ENCODE results near the gene DCC.

DCC gene

DNA sequence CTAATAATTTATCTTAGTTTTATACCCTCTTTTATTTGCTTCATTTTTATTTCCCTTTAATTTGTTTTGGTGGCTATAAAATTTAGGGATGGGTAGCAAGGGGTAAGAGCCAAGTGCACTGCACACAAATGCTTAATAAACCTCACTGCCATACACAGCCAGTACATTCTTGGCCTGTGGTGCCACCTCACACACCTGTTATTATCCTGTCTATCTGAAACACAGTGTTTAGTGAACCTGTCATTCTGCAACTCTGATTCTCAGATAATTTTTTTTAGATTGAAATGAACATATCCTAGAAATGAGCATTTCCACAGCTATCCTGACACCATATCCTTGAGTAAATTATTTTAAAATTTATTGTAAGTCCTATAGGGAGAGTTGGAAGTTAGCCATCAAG lies 807.5 kb downstream of the DCC start:
- TF ChIP-seq GATA2 (IDR thresholded peaks at IDR 0.05; ENCODE audit: low read depth, low read length) (no peak), GATA3 (IDR thresholded peaks at IDR 0.05; ENCODE audit: low read depth, low read length) (no peak)

DNA sequence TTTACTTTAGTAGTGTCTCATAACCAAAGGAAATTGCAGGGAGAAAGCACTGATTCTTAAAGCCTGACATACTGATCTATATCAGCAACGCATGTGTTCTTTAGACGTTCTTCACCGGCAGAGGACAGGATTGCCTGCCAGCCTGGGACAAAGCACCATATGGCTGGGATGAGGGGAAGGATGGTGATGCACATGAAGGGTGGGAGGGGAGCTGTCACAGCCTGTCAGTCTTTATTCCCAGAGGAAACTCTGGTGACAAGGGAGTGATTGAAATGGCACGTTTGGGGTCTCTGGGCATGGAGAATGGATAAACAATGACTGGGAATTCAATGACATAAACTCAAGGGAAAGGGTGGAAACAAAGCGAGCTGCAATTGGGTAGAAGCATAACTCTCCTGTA lies 808.1 kb downstream of the DCC start:
- TF ChIP-seq GATA2 (IDR thresholded peaks at IDR 0.05; ENCODE audit: low read depth, low read length) (no peak), GATA3 (IDR thresholded peaks at IDR 0.05; ENCODE audit: low read depth, low read length) (no peak)

DNA sequence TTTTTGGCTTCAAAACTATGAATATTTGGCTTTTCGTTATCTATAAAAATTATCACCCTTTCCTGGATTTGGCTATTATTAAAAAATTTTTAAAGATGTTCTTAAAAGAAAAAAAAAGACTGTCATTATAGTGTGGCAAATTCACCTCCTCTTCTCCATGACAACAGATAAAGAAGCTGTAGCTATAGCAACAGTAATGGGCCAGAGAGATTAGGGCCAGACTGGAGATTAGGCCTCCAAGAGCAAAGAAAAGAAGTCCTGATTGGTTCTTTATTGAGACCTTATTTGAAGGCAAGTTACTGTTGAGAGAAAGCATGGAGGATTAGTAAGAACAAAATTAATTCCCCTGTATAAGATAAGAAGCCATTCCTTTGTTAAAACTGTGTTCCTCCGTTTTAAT lies 812.5 kb downstream of the DCC start:
- TF ChIP-seq GATA2 (IDR thresholded peaks at IDR 0.05; ENCODE audit: low read depth, low read length) (no peak), GATA3 (IDR thresholded peaks at IDR 0.05; ENCODE audit: low read depth, low read length) (no peak)

DNA sequence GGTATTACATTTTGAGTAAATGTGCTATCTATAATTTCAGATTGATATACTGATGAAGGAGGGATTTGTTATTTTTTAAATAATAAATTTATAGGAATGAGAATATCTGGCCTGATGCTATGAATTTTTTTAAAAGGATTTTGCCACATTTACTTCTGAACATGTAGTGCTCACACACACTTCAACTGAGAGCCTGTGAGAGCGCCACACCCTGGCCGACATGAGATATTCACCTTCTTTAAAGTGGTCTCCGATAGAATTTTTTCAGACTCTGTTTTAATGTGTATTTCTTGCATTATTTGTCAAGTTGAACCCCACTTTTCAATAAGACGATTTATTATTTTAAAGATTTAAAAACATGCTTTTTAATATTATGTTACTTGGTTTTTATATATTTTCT lies 813.3 kb downstream of the DCC start:
- TF ChIP-seq GATA3 (IDR thresholded peaks at IDR 0.05; ENCODE audit: low read depth, low read length): no peak
- TF ChIP-seq GATA2 (IDR thresholded peaks at IDR 0.05; ENCODE audit: low read depth, low read length): no peak

DNA sequence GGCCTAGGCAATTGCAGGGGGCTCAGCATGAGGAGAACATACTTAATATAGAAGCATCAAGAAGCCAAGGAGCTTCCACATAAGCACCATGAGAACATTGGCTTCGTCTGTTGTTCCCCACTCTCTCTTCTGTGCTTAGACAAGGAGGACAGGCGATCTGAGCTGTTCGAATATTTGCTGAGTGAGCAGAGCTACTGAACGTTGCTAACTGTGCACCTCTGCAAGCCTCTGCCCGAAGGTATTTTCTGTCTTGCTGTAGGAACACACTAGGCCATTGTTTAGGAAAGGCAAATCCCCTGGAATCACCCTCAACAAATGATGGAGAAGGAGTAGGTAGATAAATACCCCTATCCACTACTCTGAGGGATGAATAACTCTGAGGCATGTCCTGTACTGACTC lies 813.8 kb downstream of the DCC start:
- TF ChIP-seq GATA3 (IDR thresholded peaks at IDR 0.05; ENCODE audit: low read depth, low read length): no peak
- no peak for TF ChIP-seq GATA2 (IDR thresholded peaks at IDR 0.05; ENCODE audit: low read depth, low read length)

DNA sequence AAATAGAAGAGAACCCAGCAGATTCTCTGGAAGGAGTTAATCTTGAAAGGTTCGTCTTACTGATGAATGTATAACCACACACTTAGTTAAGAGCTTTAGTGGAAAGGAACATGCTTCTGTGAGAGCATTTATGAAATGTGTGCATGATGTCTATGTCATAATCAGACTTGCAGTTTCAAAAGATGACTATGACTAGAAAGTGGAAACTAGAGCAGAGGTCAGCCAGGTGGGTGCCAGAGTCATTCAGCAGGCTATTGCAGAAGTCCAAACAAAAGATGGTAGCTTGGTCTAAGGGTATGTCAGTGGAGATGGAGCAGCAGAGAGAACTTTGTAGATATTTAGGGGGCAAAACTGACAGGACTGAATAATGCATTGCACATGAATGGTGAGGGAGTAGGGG lies 825.8 kb downstream of the DCC start:
- TF ChIP-seq GATA2 (IDR thresholded peaks at IDR 0.05; ENCODE audit: low read depth, low read length) (no peak), GATA3 (IDR thresholded peaks at IDR 0.05; ENCODE audit: low read depth, low read length) (no peak)

DNA sequence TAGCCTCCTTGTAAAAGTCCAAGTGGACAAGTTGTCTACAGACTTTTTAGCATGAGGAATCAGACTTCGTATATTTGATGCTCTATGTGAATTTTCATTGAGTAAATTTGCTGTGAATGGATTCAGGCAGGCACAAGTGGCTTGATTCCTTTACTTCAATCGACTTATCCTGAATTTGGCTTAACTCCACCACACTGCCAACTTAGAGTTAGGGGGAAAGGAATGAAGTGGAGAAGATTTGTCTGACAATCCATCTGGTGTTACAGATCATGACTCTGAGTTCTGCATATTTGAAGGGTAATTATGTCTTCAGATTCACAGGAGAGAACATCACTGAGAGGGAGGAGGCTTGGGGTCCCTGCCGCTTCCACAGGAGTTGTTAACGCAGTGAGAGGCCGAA lies 829.3 kb downstream of the DCC start:
- no peak for TF ChIP-seq GATA3 (IDR thresholded peaks at IDR 0.05; ENCODE audit: low read depth, low read length)

DNA sequence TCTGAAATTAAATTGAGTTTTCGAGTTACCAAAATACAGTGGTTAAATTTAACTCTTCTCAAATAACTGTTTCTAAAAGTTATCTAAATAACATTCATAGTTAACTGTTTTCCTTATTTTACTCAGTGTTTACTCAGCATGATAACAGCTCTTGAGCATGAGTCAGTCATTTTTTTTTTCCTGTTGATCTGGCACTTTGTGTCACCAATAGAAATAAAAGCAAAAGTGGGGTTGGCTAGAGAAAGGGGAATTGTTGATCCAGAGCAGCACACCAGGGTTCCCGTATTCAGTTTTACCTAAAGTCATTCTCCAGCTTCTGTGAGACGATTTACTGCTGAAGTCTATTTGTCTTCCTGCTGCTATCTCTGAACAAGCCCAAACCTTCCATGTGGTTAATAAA lies 851.6 kb downstream of the DCC start:
- TF ChIP-seq GATA2 (IDR thresholded peaks at IDR 0.05; ENCODE audit: low read depth, low read length) (no peak), GATA3 (IDR thresholded peaks at IDR 0.05; ENCODE audit: low read depth, low read length) (no peak)

DNA sequence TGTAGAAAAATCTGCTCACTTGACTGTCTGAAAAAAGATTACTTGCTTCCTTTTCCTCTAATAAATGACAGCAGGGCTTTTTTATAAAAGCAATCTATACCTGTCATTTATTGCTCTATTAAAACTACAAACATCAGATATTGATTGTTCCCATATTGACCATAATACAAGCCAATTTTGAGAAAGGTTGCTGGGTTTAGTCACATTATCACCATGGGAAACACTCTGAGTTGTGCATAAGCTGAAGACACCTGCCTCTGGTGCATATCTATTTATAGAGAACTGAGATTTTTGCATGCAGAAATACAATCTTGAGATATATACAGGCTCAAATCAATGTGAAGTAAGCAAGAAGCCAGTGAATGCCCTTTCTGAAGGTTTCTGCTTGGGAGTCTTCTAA lies 853.9 kb downstream of the DCC start:
- TF ChIP-seq GATA2 (IDR thresholded peaks at IDR 0.05; ENCODE audit: low read depth, low read length) (no peak), GATA3 (IDR thresholded peaks at IDR 0.05; ENCODE audit: low read depth, low read length) (no peak)

DNA sequence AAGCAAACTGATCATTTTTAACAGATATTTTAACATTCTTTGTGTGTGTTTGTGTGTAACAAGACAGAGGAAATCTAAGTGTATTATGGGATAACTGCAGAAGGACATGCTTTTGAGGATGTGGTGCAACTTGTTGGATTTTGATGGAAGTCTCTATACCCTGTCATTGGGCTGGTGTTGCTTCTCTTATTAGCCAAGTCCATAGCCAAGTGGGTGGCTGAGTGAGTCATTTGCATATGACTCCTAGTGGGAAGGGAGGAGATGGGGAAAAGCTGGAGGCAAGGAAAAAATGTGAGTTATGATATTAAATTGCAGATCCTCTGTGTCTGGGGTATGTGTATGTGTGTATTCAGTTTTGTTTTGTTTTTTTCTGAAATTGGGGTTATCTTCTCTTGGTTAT lies 879.9 kb downstream of the DCC start:
- TF ChIP-seq GATA2 (IDR thresholded peaks at IDR 0.05; ENCODE audit: low read depth, low read length): no peak
- no peak for TF ChIP-seq GATA3 (IDR thresholded peaks at IDR 0.05; ENCODE audit: low read depth, low read length)

DNA sequence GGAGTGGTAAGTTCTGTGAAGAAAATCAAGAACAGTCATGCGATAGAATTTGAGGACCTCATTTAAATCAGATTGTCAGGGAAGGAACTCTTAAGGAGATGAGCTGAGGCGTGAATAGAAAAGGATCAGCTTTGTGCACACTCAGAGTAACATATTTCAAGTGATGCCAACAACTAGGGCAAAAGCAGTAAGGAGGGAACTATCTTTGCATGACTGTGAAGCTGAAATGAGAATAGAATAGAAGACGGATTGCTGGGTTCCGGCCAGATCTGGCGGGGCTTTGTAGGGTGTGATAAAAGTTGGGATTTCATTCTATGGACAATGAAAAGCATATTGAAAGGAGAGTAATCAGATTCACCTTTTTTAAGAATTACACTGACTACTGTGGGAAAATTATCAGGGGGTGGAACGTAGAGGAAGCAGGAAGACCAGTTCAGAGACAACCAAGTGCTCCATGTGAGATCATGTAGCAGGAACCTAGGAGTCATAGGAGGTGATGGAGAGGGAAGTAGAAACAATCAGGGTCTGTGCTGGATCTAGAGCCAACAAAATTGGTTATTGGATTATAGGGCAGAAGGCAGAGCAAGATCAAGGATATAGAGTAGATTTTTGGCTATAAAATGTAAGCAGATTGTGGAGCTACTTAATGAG lies 884.3 kb downstream of the DCC start:
- no peak for TF ChIP-seq GATA2 (IDR thresholded peaks at IDR 0.05; ENCODE audit: low read depth, low read length)
- no peak for TF ChIP-seq GATA3 (IDR thresholded peaks at IDR 0.05; ENCODE audit: low read depth, low read length)

DNA sequence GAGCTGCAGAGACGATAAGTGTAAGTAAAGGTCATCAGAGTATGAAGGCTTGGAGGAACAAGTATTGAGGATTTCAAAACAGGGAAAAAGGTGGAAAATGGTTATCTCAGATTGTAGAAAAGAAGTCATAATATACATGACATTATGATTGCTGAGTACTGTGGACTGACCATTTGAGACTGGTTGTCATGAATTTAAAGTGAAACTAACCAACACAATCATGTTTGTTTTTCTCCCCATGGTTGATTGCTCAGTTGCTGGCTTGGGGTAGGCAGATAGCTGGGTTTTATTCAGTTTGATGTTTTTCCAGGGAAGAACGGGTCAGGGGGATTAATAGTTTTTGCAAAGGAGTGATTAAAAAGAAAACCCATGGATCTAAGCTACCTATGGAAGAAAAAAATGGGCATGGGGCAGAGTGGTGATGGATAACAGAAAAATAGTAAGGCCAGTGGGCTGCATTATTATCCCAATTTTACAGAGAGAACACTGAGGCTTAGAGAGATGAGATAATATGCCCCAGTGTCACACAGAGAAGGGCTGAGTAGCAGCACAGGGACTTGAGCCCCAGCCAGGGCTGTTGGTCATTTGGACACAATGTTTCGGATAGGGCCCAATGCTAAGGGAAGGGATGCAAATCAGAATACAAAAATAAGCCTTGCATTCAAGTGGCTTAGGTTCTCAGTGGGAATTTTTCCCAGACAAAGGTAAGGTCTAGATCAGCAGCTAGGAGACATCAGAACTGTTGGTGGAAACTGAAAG lies 885.7 kb downstream of the DCC start:
- TF ChIP-seq GATA2 (IDR thresholded peaks at IDR 0.05; ENCODE audit: low read depth, low read length) (no peak), GATA3 (IDR thresholded peaks at IDR 0.05; ENCODE audit: low read depth, low read length) (no peak)

DNA sequence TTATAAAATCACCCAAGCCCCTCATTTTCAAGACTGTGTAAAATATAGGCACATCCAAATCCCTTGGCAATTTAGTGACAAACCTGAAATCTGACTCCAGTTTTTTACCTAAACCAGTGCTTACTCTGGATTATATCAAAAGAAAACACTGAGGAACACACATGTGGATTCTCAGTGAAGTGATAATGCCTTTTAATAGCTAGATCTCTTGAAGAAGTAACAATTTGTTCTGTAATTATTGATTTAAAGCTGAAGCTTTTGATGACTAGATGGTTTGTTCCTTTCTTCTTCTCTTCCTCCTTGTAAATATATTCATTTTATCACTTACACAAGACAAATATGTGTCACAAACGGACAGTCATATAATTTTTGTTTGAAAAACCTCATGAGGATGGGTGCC lies 894.6 kb downstream of the DCC start:
- no peak for TF ChIP-seq GATA2 (IDR thresholded peaks at IDR 0.05; ENCODE audit: low read depth, low read length)
- TF ChIP-seq GATA3 (IDR thresholded peaks at IDR 0.05; ENCODE audit: low read depth, low read length): no peak

DNA sequence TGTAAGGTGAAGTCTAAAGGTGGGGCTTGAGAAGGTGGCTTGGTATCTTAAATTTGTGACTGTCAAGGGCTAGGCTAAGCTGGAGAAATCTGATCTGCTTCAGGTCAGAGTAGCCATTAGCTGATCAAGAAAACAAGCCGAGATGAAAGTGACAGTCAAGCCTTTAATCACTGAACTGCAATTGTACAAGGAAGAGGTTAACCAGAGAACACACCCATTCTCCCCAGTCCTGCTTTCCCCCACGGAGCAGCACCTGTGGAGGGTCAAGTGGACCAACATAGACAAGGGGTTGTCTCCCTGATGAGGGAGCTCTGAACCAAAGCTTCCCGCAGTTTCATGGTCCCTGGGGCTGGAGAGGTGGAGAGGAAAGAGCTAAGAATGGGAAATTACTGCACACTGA lies 901.2 kb downstream of the DCC start:
- no peak for TF ChIP-seq GATA2 (IDR thresholded peaks at IDR 0.05; ENCODE audit: low read depth, low read length)
- TF ChIP-seq GATA3 (IDR thresholded peaks at IDR 0.05; ENCODE audit: low read depth, low read length): no peak

DNA sequence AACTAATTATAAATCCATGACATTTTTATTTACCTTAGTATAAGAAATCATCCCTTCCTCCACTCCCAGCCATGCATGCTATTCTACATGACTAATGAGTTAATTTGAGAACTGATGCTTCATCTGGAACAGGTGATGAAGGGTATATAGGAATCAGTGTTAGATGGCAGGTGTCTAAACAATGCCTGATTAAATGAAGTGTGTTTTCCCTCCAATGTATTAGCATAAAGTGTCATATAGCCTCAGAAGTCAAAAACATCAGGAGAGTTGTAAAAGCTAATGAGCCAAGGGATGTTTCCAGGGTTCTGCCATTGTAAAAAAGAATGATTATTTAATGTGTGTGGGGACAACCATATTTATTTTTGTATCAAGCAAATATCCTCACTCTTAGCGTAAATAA lies 913.8 kb downstream of the DCC start:
- no peak for TF ChIP-seq GATA2 (IDR thresholded peaks at IDR 0.05; ENCODE audit: low read depth, low read length)
- no peak for TF ChIP-seq GATA3 (IDR thresholded peaks at IDR 0.05; ENCODE audit: low read depth, low read length)
